Measurements from ENCODE around the gene PRMT6. TPM values are rescaled to one million over a fixed set of nuclear protein-coding genes. Genes with fewer than 3 reads are reported as not detected.

PRMT6 gene
- total and polyA plus RNA-seq, 2 experiments from 2014 or later = 29.6 to 46.6 TPM

- DNase-seq (ENCODE audit: low spot score) = peak; percentile 79
- Histone ChIP-seq H3K27me3 (ENCODE audit: insufficient read depth) (no peaks in the 10 kb centered on the region), H2AFZ (peak overlapping the region; percentile 74; the same call in 1 of the 2 replicates), H3K36me3 (ENCODE audit: insufficient read depth) (no peaks in the 10 kb centered on the region; the same call in 1 of the 2 replicates), H4K20me1 (replicated peaks; ENCODE audit: insufficient read depth) (no peaks in the 10 kb centered on the region), H3K4me3 (peak overlapping the region; percentile 89), H3K27ac (ENCODE audit: low read depth) (peak overlapping the region; percentile 82), H3F3A (replicated peaks; ENCODE audit: low read depth) (no peaks in the 10 kb centered on the region), H3K4me1 (ENCODE audit: insufficient read depth) (peaks cover 17% of the 10 kb centered on the region), H3K4me2 (peak overlapping the region; percentile 90), H3K79me2 (replicated peaks; ENCODE audit: insufficient read depth) (peaks cover 23% of the 10 kb centered on the region), H3K9me2 (ENCODE audit: insufficient read depth) (no peaks in the 10 kb centered on the region)
- H3K27me3 Mint-ChIP-seq (ENCODE audit: insufficient read depth, low read depth, poor library complexity) = peaks cover 15% of the 10 kb centered on the region
- H3K9me3 Mint-ChIP-seq = no peaks in the 10 kb centered on the region
- peak overlapping the region; percentile 92 for H3K4me3 Mint-ChIP-seq
- H3K4me1 Mint-ChIP-seq = peaks cover 27% of the 10 kb centered on the region
- TF ChIP-seq POLR2AphosphoS5 (IDR thresholded peaks at IDR 0.05; ENCODE audit: low read depth) (peak; percentile 43), JUNB (IDR thresholded peaks at IDR 0.05; ENCODE audit: unreplicated experiment) (no peak)
- peak; percentile 77 for ATAC-seq
- peaks cover 31% of the 10 kb centered on the region for H3K36me3 Mint-ChIP-seq (ENCODE audit: low read depth)
- H3K27ac Mint-ChIP-seq = peak overlapping the region; percentile 96
These were observed 991 bp downstream of the PRMT6 start for GRCh38 chr1:107057197-107058133.

DNA sequence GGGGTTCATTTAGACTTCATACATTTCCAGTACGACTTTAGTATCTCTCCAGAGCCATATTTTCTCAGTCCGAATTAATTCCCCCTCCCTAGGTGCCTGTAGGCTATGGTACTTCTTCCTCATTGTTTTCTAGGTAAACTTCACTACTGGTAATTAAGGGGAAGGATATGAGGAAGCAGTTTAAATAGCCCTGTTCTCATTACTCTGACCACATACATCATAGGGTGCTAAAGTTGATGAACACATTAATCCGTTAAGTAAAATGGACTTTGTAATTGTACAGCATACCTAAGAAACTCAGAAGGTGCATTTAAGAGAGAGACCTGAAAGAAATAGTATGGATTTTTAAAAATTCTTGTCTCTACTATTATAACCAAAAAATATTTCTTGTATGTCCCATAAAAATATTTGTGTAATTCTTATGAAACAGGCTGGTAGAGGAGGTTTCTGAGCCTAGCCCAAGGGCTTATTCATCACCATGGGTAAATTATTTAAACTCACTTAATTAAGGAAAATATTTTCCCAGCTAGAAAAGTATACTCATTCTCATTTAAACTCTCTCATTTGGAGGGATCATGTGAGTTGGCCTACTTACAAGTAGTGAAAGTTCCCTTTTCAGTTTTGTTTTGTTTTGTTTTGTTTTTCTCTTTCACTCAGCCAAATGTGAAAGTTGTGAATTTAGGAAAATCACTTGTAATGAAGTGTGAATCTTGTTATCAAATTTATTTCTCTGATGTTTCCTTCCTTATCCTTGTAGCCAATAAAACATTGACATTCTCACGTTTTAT is 2.0 kb downstream of the PRMT6 start:
- Histone ChIP-seq H3K4me1 (ENCODE audit: insufficient read depth) (peaks cover 17% of the 10 kb centered on the region), H3K4me2 (peak overlapping the region; percentile 90), H3K27me3 (ENCODE audit: insufficient read depth) (no peaks in the 10 kb centered on the region), H3K9me2 (ENCODE audit: insufficient read depth) (no peaks in the 10 kb centered on the region), H4K20me1 (replicated peaks; ENCODE audit: insufficient read depth) (no peaks in the 10 kb centered on the region), H3K4me3 (peak overlapping the region; percentile 89), H3K36me3 (ENCODE audit: insufficient read depth) (no peaks in the 10 kb centered on the region; the same call in 1 of the 2 replicates), H2AFZ (no peak overlapping the region), H3K27ac (ENCODE audit: low read depth) (no peak overlapping the region), H3K79me2 (replicated peaks; ENCODE audit: insufficient read depth) (peaks cover 23% of the 10 kb centered on the region), H3F3A (replicated peaks; ENCODE audit: low read depth) (no peaks in the 10 kb centered on the region)
- ATAC-seq (no peak), DNase-seq (ENCODE audit: low spot score) (no peak)
- Mint-ChIP-seq H3K27me3 (ENCODE audit: insufficient read depth, low read depth, poor library complexity) (peaks cover 15% of the 10 kb centered on the region), H3K9me3 (no peaks in the 10 kb centered on the region), H3K4me3 (peak overlapping the region; percentile 92), H3K4me1 (peaks cover 27% of the 10 kb centered on the region), H3K27ac (peak overlapping the region; percentile 48), H3K36me3 (ENCODE audit: low read depth) (peaks cover 31% of the 10 kb centered on the region)
- TF ChIP-seq NANOG (IDR thresholded peaks at IDR 0.05; ENCODE audit: borderline replicate concordance) = no peak
- no peak for TF ChIP-seq EZH2 (IDR thresholded peaks at IDR 0.05; ENCODE audit: low read depth, unreplicated experiment)
- no peak for TF ChIP-seq EZH2phosphoT487 (IDR thresholded peaks at IDR 0.05; ENCODE audit: unreplicated experiment)
- no peak for TF ChIP-seq REST (IDR thresholded peaks at IDR 0.05; ENCODE audit: unreplicated experiment)
- no peak for TF ChIP-seq CREB1 (CRISPR knock-in tag; IDR thresholded peaks at IDR 0.05; ENCODE audit: low read depth)
- no peak for TF ChIP-seq ZNF114 (CRISPR knock-in tag; IDR thresholded peaks at IDR 0.05)
- no peak for TF ChIP-seq POLR2AphosphoS5 (IDR thresholded peaks at IDR 0.05; ENCODE audit: low read depth)
- no peak for TF ChIP-seq ETS1 (IDR thresholded peaks at IDR 0.05)
- TF ChIP-seq, protein P1, sequence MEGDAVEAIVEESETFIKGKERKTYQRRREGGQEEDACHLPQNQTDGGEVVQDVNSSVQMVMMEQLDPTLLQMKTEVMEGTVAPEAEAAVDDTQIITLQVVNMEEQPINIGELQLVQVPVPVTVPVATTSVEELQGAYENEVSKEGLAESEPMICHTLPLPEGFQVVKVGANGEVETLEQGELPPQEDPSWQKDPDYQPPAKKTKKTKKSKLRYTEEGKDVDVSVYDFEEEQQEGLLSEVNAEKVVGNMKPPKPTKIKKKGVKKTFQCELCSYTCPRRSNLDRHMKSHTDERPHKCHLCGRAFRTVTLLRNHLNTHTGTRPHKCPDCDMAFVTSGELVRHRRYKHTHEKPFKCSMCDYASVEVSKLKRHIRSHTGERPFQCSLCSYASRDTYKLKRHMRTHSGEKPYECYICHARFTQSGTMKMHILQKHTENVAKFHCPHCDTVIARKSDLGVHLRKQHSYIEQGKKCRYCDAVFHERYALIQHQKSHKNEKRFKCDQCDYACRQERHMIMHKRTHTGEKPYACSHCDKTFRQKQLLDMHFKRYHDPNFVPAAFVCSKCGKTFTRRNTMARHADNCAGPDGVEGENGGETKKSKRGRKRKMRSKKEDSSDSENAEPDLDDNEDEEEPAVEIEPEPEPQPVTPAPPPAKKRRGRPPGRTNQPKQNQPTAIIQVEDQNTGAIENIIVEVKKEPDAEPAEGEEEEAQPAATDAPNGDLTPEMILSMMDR (conservative IDR thresholded peaks at IDR 0.05; ENCODE audit: low read depth in 2 of 2) = no peak
